Liver (tissue), 9 donors: ENCODE data around the gene BACH2. TPM values are rescaled to one million over a fixed set of nuclear protein-coding genes. Genes with fewer than 3 reads are reported as not detected.
"Not testable (repeated sequence)": the region's sequence is repeated elsewhere in the genome, so short reads cannot be mapped to it uniquely, and the experiment has no call there.

Experiments used
- DNase-seq: peaks from one replicate; pipeline ENCODE4 v3.0.0-alpha.2; 2017; ENCODE audit warnings: low spot score
- H3K27ac ChIP-seq, 2 donors: one replicate each; pipeline ENCODE4 v1.7.0; 2013; ENCODE audit warnings: inconsistent platforms in 2 of 2, low read length in 2 of 2, control low read depth in 1 of 2, low read depth in 1 of 2, mild to moderate bottlenecking in 1 of 2
- H3K27me3 ChIP-seq, 4 donors: one replicate each; pipeline versions ENCODE4 v1.6.1 to v1.7.0; 2013; ENCODE audit warnings: low read length in 3 of 4, inconsistent platforms in 1 of 4, mild to moderate bottlenecking in 1 of 4, moderate library complexity in 1 of 4; ENCODE audit not compliant: control insufficient read depth in 4 of 4, insufficient read depth in 4 of 4
- H3K36me3 ChIP-seq, 4 donors: one replicate each; pipeline versions ENCODE4 v1.6.1 to v1.7.0; 2013; ENCODE audit warnings: low read length in 3 of 4, mild to moderate bottlenecking in 3 of 4, low read depth in 1 of 4, moderate library complexity in 1 of 4; ENCODE audit not compliant: control insufficient read depth in 4 of 4, insufficient read depth in 3 of 4
- H3K4me1 ChIP-seq, 4 donors: one replicate each; pipeline versions ENCODE4 v1.6.1 to v1.7.0; 2013; ENCODE audit warnings: low read length in 3 of 4, mild to moderate bottlenecking in 3 of 4, moderate library complexity in 1 of 4; ENCODE audit not compliant: control insufficient read depth in 4 of 4, insufficient read depth in 4 of 4
- H3K4me3 ChIP-seq, 3 donors: one replicate each; pipeline versions ENCODE4 v1.6.1 to v1.7.0; 2013; ENCODE audit warnings: low read length in 3 of 3, control low read depth in 1 of 3, low read depth in 1 of 3, mild to moderate bottlenecking in 1 of 3
- H3K9ac ChIP-seq, 2 donors: one replicate each; pipeline ENCODE4 v1.7.0; 2013; ENCODE audit warnings: low read length in 2 of 2, mild to moderate bottlenecking in 2 of 2, moderate library complexity in 2 of 2, control low read depth in 1 of 2, low read depth in 1 of 2
- H3K9me3 ChIP-seq, 4 donors: one replicate each; pipeline versions ENCODE4 v1.6.1 to v1.7.0; 2013; ENCODE audit warnings: low read length in 3 of 4; ENCODE audit not compliant: control insufficient read depth in 4 of 4
- ATF3 ChIP-seq: IDR thresholded peaks from 2 replicates; pipeline ENCODE4 v1.6.1; 2016; ENCODE audit warnings: antibody characterized with exemption
- EGR1 ChIP-seq, 2 donors: IDR thresholded peaks; 2 replicates each; pipeline ENCODE4 v1.6.1; 2016 to 2018; ENCODE audit warnings: antibody characterized with exemption in 2 of 2, low read depth in 2 of 2
- FOXA1 ChIP-seq: IDR thresholded peaks from 2 replicates; pipeline ENCODE4 v1.6.1; 2016; ENCODE audit warnings: antibody characterized with exemption
- FOXA2 ChIP-seq: IDR thresholded peaks from 2 replicates; pipeline ENCODE4 v1.6.1; 2016; ENCODE audit warnings: antibody characterized with exemption
- GABPA ChIP-seq, 2 donors: IDR thresholded peaks in 1 of 2; conservative IDR thresholded peaks in 1 of 2; 2 replicates each; pipeline ENCODE4 v1.6.1; 2016; ENCODE audit warnings: antibody characterized with exemption in 2 of 2, mild to moderate bottlenecking in 1 of 2, moderate library complexity in 1 of 2
- HNF4A ChIP-seq, 2 donors: conservative IDR thresholded peaks; 2 replicates each; pipeline ENCODE4 v1.6.1; 2016; ENCODE audit warnings: antibody characterized with exemption in 2 of 2, mild to moderate bottlenecking in 2 of 2
- HNF4G ChIP-seq: IDR thresholded peaks from 2 replicates; pipeline ENCODE4 v1.6.1; 2016; ENCODE audit warnings: antibody characterized with exemption
- JUND ChIP-seq, 2 donors: IDR thresholded peaks; 2 replicates each; pipeline ENCODE4 v1.6.1; 2016; ENCODE audit warnings: antibody characterized with exemption in 2 of 2
- MAX ChIP-seq: IDR thresholded peaks from 2 replicates; pipeline ENCODE4 v1.6.1; 2016; ENCODE audit warnings: antibody characterized with exemption
- NR2F2 ChIP-seq: IDR thresholded peaks from 2 replicates; pipeline ENCODE4 v1.6.1; 2016; ENCODE audit warnings: antibody characterized with exemption
- RAD21 ChIP-seq, 2 donors: IDR thresholded peaks; 2 replicates each; pipeline ENCODE4 v1.6.1; 2016; ENCODE audit warnings: antibody characterized with exemption in 2 of 2, mild to moderate bottlenecking in 2 of 2
- RXRA ChIP-seq, 2 donors: IDR thresholded peaks; 2 replicates each; pipeline ENCODE4 v1.6.1; 2017 to 2018; ENCODE audit warnings: antibody characterized with exemption in 2 of 2, mild to moderate bottlenecking in 1 of 2
- SP1 ChIP-seq: IDR thresholded peaks from 2 replicates; pipeline ENCODE4 v1.6.1; 2018; ENCODE audit warnings: antibody characterized with exemption, mild to moderate bottlenecking
- TAF1 ChIP-seq: conservative IDR thresholded peaks from 2 replicates; pipeline ENCODE4 v1.6.1; 2016; ENCODE audit warnings: antibody characterized with exemption, mild to moderate bottlenecking
- YY1 ChIP-seq: IDR thresholded peaks from 2 replicates; pipeline ENCODE4 v1.6.1; 2016; ENCODE audit warnings: antibody characterized with exemption, mild to moderate bottlenecking
- ZBTB33 ChIP-seq: IDR thresholded peaks from 2 replicates; pipeline ENCODE4 v1.6.1; 2016; ENCODE audit warnings: antibody characterized with exemption
- WGBS: extraction: QIAGEN DNeasy Blood & Tissue Kit; methylation state at CpG from one replicate; pipeline ENCODE4 v1.1.7; 2013; 5-methylcytosine and 5-hydroxymethylcytosine counted together
- polyA plus RNA-seq, 2 donors: library from polyadenylated mRNA; stranded (reverse) in 1 of 2; unstranded in 1 of 2; fragments of 200-250 nt in 1 of 2; fragments of >200 nt in 1 of 2; fragmentation: Nextera tagmentation in 1 of 2; extraction: Ambion mirVana in 1 of 2; gene quantifications; one replicate each; pipeline versions ENCODE4 v1.2.1 to v1.2.3, GENCODE V29; 2013 to 2015
- total RNA-seq, 2 donors: library from RNA; depleted of rRNA; stranded (reverse); fragments of >200 nt; gene quantifications; one replicate each; pipeline ENCODE4 v1.2.3, GENCODE V29; 2014
- TF ChIP-seq, protein P1 (sequence below): IDR thresholded peaks from 2 replicates; pipeline ENCODE4 v1.6.1; 2016; ENCODE audit warnings: antibody characterized with exemption, mild to moderate bottlenecking
- TF ChIP-seq, protein P2 (sequence below): fragments of 150-350 bp; IDR thresholded peaks from 2 replicates; pipeline ENCODE4 v1.5.1; 2017; ENCODE audit warnings: improper control_type of control experiment, low read depth, low read length; ENCODE audit not compliant: missing input control
- donor health status: healthy.
- donor health status: healthy.
- donor health status: healthy.
- donor health status: healthy.
- donor health status: healthy.

BACH2 gene
- total and polyA plus RNA-seq, 4 donors: 1.9 to 3.7 (median 1.9) TPM

GRCh38 chr6:90135667-90136066, 161.0 kb downstream of the BACH2 start:
- H3K27me3 ChIP-seq: no peaks in the 10 kb centered on the region
- H3K27ac ChIP-seq: no peak overlapping the region
- H3K4me3 ChIP-seq: no peak overlapping the region
- H3K36me3 ChIP-seq: no peaks in the 10 kb centered on the region
- DNase-seq: no peak
- WGBS: 83% methylated on average over 5 of the region's 5 CpGs
- H3K9ac ChIP-seq: no peak overlapping the region
- no peaks in the 10 kb centered on the region for H3K4me1 ChIP-seq
- TF ChIP-seq GABPA (IDR thresholded peaks at IDR 0.05 in 1 of 2, conservative IDR thresholded peaks at IDR 0.05 in 1 of 2) (no peak), RXRA (IDR thresholded peaks at IDR 0.05) (no peak), EGR1 (IDR thresholded peaks at IDR 0.05; ENCODE audit: low read depth in 2 of 2) (no peak), HNF4A (conservative IDR thresholded peaks at IDR 0.05) (no peak), MAX (no peak), FOXA2 (no peak), RAD21 (IDR thresholded peaks at IDR 0.05) (no peak), ZBTB33 (no peak), TAF1 (no peak), SP1 (no peak), ATF3 (no peak), JUND (IDR thresholded peaks at IDR 0.05) (no peak), HNF4G (no peak), YY1 (no peak), NR2F2 (no peak), FOXA1 (no peak)
- TF ChIP-seq, protein P1, sequence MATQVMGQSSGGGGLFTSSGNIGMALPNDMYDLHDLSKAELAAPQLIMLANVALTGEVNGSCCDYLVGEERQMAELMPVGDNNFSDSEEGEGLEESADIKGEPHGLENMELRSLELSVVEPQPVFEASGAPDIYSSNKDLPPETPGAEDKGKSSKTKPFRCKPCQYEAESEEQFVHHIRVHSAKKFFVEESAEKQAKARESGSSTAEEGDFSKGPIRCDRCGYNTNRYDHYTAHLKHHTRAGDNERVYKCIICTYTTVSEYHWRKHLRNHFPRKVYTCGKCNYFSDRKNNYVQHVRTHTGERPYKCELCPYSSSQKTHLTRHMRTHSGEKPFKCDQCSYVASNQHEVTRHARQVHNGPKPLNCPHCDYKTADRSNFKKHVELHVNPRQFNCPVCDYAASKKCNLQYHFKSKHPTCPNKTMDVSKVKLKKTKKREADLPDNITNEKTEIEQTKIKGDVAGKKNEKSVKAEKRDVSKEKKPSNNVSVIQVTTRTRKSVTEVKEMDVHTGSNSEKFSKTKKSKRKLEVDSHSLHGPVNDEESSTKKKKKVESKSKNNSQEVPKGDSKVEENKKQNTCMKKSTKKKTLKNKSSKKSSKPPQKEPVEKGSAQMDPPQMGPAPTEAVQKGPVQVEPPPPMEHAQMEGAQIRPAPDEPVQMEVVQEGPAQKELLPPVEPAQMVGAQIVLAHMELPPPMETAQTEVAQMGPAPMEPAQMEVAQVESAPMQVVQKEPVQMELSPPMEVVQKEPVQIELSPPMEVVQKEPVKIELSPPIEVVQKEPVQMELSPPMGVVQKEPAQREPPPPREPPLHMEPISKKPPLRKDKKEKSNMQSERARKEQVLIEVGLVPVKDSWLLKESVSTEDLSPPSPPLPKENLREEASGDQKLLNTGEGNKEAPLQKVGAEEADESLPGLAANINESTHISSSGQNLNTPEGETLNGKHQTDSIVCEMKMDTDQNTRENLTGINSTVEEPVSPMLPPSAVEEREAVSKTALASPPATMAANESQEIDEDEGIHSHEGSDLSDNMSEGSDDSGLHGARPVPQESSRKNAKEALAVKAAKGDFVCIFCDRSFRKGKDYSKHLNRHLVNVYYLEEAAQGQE: no peak
- TF ChIP-seq, protein P2, sequence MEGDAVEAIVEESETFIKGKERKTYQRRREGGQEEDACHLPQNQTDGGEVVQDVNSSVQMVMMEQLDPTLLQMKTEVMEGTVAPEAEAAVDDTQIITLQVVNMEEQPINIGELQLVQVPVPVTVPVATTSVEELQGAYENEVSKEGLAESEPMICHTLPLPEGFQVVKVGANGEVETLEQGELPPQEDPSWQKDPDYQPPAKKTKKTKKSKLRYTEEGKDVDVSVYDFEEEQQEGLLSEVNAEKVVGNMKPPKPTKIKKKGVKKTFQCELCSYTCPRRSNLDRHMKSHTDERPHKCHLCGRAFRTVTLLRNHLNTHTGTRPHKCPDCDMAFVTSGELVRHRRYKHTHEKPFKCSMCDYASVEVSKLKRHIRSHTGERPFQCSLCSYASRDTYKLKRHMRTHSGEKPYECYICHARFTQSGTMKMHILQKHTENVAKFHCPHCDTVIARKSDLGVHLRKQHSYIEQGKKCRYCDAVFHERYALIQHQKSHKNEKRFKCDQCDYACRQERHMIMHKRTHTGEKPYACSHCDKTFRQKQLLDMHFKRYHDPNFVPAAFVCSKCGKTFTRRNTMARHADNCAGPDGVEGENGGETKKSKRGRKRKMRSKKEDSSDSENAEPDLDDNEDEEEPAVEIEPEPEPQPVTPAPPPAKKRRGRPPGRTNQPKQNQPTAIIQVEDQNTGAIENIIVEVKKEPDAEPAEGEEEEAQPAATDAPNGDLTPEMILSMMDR: no peak
- no peaks in the 10 kb centered on the region for H3K9me3 ChIP-seq

DNA sequence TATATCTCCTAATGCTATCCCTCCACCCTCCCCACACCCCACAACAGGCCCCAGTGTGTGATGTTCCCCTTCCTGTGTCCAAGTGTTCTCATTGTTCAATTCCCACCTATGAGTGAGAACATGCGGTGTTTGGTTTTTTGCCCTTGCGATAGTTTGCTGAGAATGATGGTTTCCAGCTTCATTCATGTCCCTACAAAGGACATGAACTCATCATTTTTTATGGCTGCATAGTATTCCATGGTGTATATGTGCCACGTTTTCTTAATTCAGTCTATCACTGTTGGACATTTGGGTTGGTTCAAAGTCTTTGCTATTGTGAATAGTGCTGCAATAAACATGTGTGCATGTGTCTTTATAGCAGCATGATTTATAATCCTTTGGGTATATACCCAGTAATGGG, 163.0 kb downstream of the BACH2 start:
- not testable (repeated sequence) for H3K36me3 ChIP-seq, H3K4me1 ChIP-seq, H3K4me3 ChIP-seq, H3K9ac ChIP-seq, DNase-seq, H3K27ac ChIP-seq, H3K9me3 ChIP-seq, H3K27me3 ChIP-seq
- WGBS: 91% methylated on average over 3 of the region's 3 CpGs
